HAP-1 (cell line): ENCODE data around the gene OVAAL.

Experiments
- DNase-seq, 2 experiments: peaks; one replicate each; pipeline ENCODE4 v3.0.0-alpha.2; 2016 to 2020; ENCODE audit warnings: low spot score in 2 of 2
- H3K27me3 ChIP-seq: fragments of 250-450 bp; sonication (Bioruptor Pico); 2 replicates; pipeline ENCODE4 v1.5.1; 2020; ENCODE audit warnings: low read depth, mild to moderate bottlenecking, moderate library complexity
- H3K36me3 ChIP-seq: fragments of 250-450 bp; sonication (Bioruptor Pico); replicated peaks from 2 replicates; pipeline ENCODE4 v1.5.1; 2020; ENCODE audit warnings: mild to moderate bottlenecking
- H3K4me1 ChIP-seq: fragments of 250-450 bp; sonication (Bioruptor Pico); 2 replicates; pipeline ENCODE4 v1.5.1; 2020; ENCODE audit warnings: mild to moderate bottlenecking
- H3K4me3 ChIP-seq: fragments of 250-450 bp; sonication (Bioruptor Pico); 2 replicates; pipeline ENCODE4 v1.5.1; 2020; ENCODE audit warnings: mild to moderate bottlenecking, moderate library complexity
- H3K9me3 ChIP-seq: fragments of 250-450 bp; sonication (Bioruptor Pico); 2 replicates; pipeline ENCODE4 v1.5.1; 2020; ENCODE audit warnings: mild to moderate bottlenecking, moderate library complexity
- in situ Hi-C: fragments of 300-500 bp; cut with MboI; formaldehyde crosslinking; loops from 3 replicates; pipeline ENCODE4 v1.14.3; 2020; ENCODE audit warnings: low sequenced_read_pairs, inconsistent platforms, mixed read lengths

OVAAL gene

GRCh38 chr1:180558664-180559063, at the start of gene OVAAL:
Gene OVAAL (plus strand): TSS chr1:180558964.
- Histone ChIP-seq H3K36me3 (no peaks in the 10 kb centered on the region), H3K9me3 (no peaks in the 10 kb centered on the region), H3K4me3 (no peak within 1 kb of the TSS), H3K27me3 (no peaks in the 10 kb centered on the region), H3K4me1 (no peaks in the 10 kb centered on the region)
- in situ Hi-C loops, result no loop called here
- DNase-seq, result no peak

- Histone ChIP-seq H3K27me3 (no peaks in the 10 kb centered on the region), H3K4me1 (peaks cover 2% of the 10 kb centered on the region; the same call in 1 of the 2 replicates), H3K4me3 (no peak overlapping the region), H3K9me3 (no peaks in the 10 kb centered on the region), H3K36me3 (no peaks in the 10 kb centered on the region)
- in situ Hi-C loops, result loop anchor here (10.0 kb wide), 1 partner anchor 654 kb away; no protein-coding TSS in a partner anchor
- no peak for DNase-seq
Observed at GRCh38 chr1:180510882-180511281, 47.9 kb upstream of the OVAAL start.

- Histone ChIP-seq H3K9me3 (no peaks in the 10 kb centered on the region), H3K36me3 (no peaks in the 10 kb centered on the region), H3K4me1 (peaks cover 7% of the 10 kb centered on the region; the same call in 1 of the 2 replicates), H3K4me3 (no peak overlapping the region), H3K27me3 (no peaks in the 10 kb centered on the region)
- no peak for DNase-seq
- in situ Hi-C loops, result loop anchor here (10.0 kb wide), 1 partner anchor 651 kb away; no protein-coding TSS in a partner anchor
Observed at GRCh38 chr1:180513531-180513930, 45.2 kb upstream of the OVAAL start.

- H3K9me3 ChIP-seq, result no peaks in the 10 kb centered on the region
- DNase-seq, result no peak
- in situ Hi-C loops, result loop anchor here (10.0 kb wide), 1 partner anchor 649 kb away; no protein-coding TSS in a partner anchor
- no peak overlapping the region for H3K4me3 ChIP-seq
- H3K27me3 ChIP-seq, result no peaks in the 10 kb centered on the region
- H3K4me1 ChIP-seq, result peaks cover 7% of the 10 kb centered on the region; the same call in 1 of the 2 replicates
- H3K36me3 ChIP-seq, result no peaks in the 10 kb centered on the region
Observed at GRCh38 chr1:180515364-180515763, 43.4 kb upstream of the OVAAL start.

GRCh38 chr1:180515857-180516388, 42.8 kb upstream of the OVAAL start:
- no peak overlapping the region for H3K4me3 ChIP-seq
- in situ Hi-C loops, result loop anchor here (10.0 kb wide), 1 partner anchor 649 kb away; no protein-coding TSS in a partner anchor
- peak; percentile 81 to 86 for DNase-seq
- H3K9me3 ChIP-seq, result no peaks in the 10 kb centered on the region
- no peaks in the 10 kb centered on the region for H3K27me3 ChIP-seq
- H3K36me3 ChIP-seq, result no peaks in the 10 kb centered on the region
- peaks cover 7% of the 10 kb centered on the region; the same call in 1 of the 2 replicates for H3K4me1 ChIP-seq

GRCh38 chr1:180519846-180520245, 38.9 kb upstream of the OVAAL start:
- Histone ChIP-seq H3K36me3 (no peaks in the 10 kb centered on the region), H3K4me1 (peaks cover 10% of the 10 kb centered on the region; the same call in 1 of the 2 replicates), H3K4me3 (no peak overlapping the region), H3K27me3 (no peaks in the 10 kb centered on the region), H3K9me3 (no peaks in the 10 kb centered on the region)
- no peak for DNase-seq
- in situ Hi-C loops, result loop anchor here (10.0 kb wide), 1 partner anchor 645 kb away; no protein-coding TSS in a partner anchor

GRCh38 chr1:180521474-180522212, 37.1 kb upstream of the OVAAL start:
- no peak for DNase-seq
- no peaks in the 10 kb centered on the region for H3K36me3 ChIP-seq
- H3K4me3 ChIP-seq, result no peak overlapping the region
- H3K4me1 ChIP-seq, result 0 out of 2 replicates have a peak, but pooled peaks cover 3% of the 10 kb centered on the region
- in situ Hi-C loops, result no loop called here
- H3K27me3 ChIP-seq, result no peaks in the 10 kb centered on the region
- no peaks in the 10 kb centered on the region for H3K9me3 ChIP-seq

GRCh38 chr1:180522213-180522515, 36.6 kb upstream of the OVAAL start:
- no peaks in the 10 kb centered on the region for H3K27me3 ChIP-seq
- H3K4me1 ChIP-seq, result 0 out of 2 replicates have a peak, but pooled peaks cover 3% of the 10 kb centered on the region
- no peak overlapping the region for H3K4me3 ChIP-seq
- in situ Hi-C loops, result no loop called here
- H3K9me3 ChIP-seq, result no peaks in the 10 kb centered on the region
- no peak for DNase-seq
- no peaks in the 10 kb centered on the region for H3K36me3 ChIP-seq

- in situ Hi-C loops, result no loop called here
- no peak for DNase-seq
Observed at GRCh38 chr1:180524160-180524914, 34.4 kb upstream of the OVAAL start.

GRCh38 chr1:180524915-180525714, 33.6 kb upstream of the OVAAL start:
- in situ Hi-C loops, result loop anchor here (25.0 kb wide), 1 partner anchor 887 kb away; no protein-coding TSS in a partner anchor
- H3K36me3 ChIP-seq, result no peaks in the 10 kb centered on the region
- no peak overlapping the region for H3K4me3 ChIP-seq
- H3K9me3 ChIP-seq, result no peaks in the 10 kb centered on the region
- DNase-seq, result no peak
- H3K27me3 ChIP-seq, result no peaks in the 10 kb centered on the region
- H3K4me1 ChIP-seq, result peaks cover 3% of the 10 kb centered on the region; the same call in 1 of the 2 replicates

More at GRCh38 chr1:180524160-180524914, 34.4 kb upstream of the OVAAL start:
- Histone ChIP-seq H3K9me3 (no peaks in the 10 kb centered on the region), H3K4me3 (no peak overlapping the region), H3K27me3 (no peaks in the 10 kb centered on the region), H3K4me1 (peaks cover 3% of the 10 kb centered on the region; the same call in 1 of the 2 replicates), H3K36me3 (no peaks in the 10 kb centered on the region)

GRCh38 chr1:180525715-180526039, 33.1 kb upstream of the OVAAL start:
- Histone ChIP-seq H3K27me3 (no peaks in the 10 kb centered on the region), H3K4me3 (no peak overlapping the region), H3K4me1 (peaks cover 3% of the 10 kb centered on the region; the same call in 1 of the 2 replicates), H3K9me3 (no peaks in the 10 kb centered on the region), H3K36me3 (no peaks in the 10 kb centered on the region)
- DNase-seq, result no peak
- in situ Hi-C loops, result loop anchor here (25.0 kb wide), 1 partner anchor 887 kb away; no protein-coding TSS in a partner anchor

GRCh38 chr1:180527101-180527669, 31.6 kb upstream of the OVAAL start:
- no peaks in the 10 kb centered on the region for H3K36me3 ChIP-seq
- no peaks in the 10 kb centered on the region for H3K9me3 ChIP-seq
- no peaks in the 10 kb centered on the region; the same call in 1 of the 2 replicates for H3K4me1 ChIP-seq
- DNase-seq, result no peak
- H3K4me3 ChIP-seq, result no peak overlapping the region
- H3K27me3 ChIP-seq, result no peaks in the 10 kb centered on the region
- in situ Hi-C loops, result loop anchor here (25.0 kb wide), 1 partner anchor 885 kb away; no protein-coding TSS in a partner anchor
